ENCODE results near the gene GHR. TPM values are rescaled to one million over a fixed set of nuclear protein-coding genes. Genes with fewer than 3 reads are reported as not detected.

GHR gene
- total RNA-seq, 3 donors from 2014 or later (not counting 1 experiment from before 2014, with no cell fraction given): not detected

GRCh38 chr5:42487821-42488220 is 64.6 kb downstream of the GHR start:
- no peaks in the 10 kb centered on the region for H3K9me3 ChIP-seq (ENCODE audit: control insufficient read depth, insufficient read depth, low read length)
- TF ChIP-seq CTCF (IDR thresholded peaks at IDR 0.05): no peak
- H3K9me3 Mint-ChIP-seq: peaks cover 0 to 2% of the 10 kb centered on the region in 2 donors
- intact Hi-C loops (cut with micrococcal nuclease): no loop called here
- H3K27ac ChIP-seq (ENCODE audit: low read length): no peak overlapping the region
- H3K27me3 Mint-ChIP-seq (ENCODE audit: low read depth in 2 of 2): no peaks in the 10 kb centered on the region
- no peaks in the 10 kb centered on the region for H3K4me1 Mint-ChIP-seq
- no peak overlapping the region for H3K4me3 Mint-ChIP-seq
- ATAC-seq: no peak
- H3K36me3 Mint-ChIP-seq: no peaks in the 10 kb centered on the region
- no peaks in the 10 kb centered on the region for H3K4me1 ChIP-seq (ENCODE audit: control insufficient read depth, insufficient read depth, low read length)
- DNase-seq: no peak
- H3K27me3 ChIP-seq (ENCODE audit: control insufficient read depth, insufficient read depth, low read length): no peaks in the 10 kb centered on the region
- no peak overlapping the region for H3K27ac Mint-ChIP-seq
- no peak overlapping the region for H3K4me3 ChIP-seq (ENCODE audit: low read length)
- H3K36me3 ChIP-seq (ENCODE audit: control insufficient read depth, insufficient read depth, low read length): no peaks in the 10 kb centered on the region

GRCh38 chr5:42490831-42491230 is 67.6 kb downstream of the GHR start:
- intact Hi-C loops (cut with micrococcal nuclease): no loop called here
- H3K9me3 Mint-ChIP-seq: no peaks in the 10 kb centered on the region
- no peaks in the 10 kb centered on the region for H3K9me3 ChIP-seq (ENCODE audit: control insufficient read depth, insufficient read depth, low read length)
- H3K4me1 Mint-ChIP-seq: no peaks in the 10 kb centered on the region
- H3K4me3 Mint-ChIP-seq: no peak overlapping the region
- no peak for TF ChIP-seq CTCF (IDR thresholded peaks at IDR 0.05)
- H3K4me3 ChIP-seq (ENCODE audit: low read length): no peak overlapping the region
- H3K4me1 ChIP-seq (ENCODE audit: control insufficient read depth, insufficient read depth, low read length): no peaks in the 10 kb centered on the region
- no peak overlapping the region for H3K27ac ChIP-seq (ENCODE audit: low read length)
- H3K36me3 ChIP-seq (ENCODE audit: control insufficient read depth, insufficient read depth, low read length): no peaks in the 10 kb centered on the region
- ATAC-seq (no peak), DNase-seq (no peak)
- H3K27me3 Mint-ChIP-seq (ENCODE audit: low read depth in 2 of 2): no peaks in the 10 kb centered on the region
- 91% methylated on average over 1 of the region's 2 CpGs for WGBS (ENCODE audit: insufficient coverage)
- no peaks in the 10 kb centered on the region for H3K36me3 Mint-ChIP-seq
- no peaks in the 10 kb centered on the region for H3K27me3 ChIP-seq (ENCODE audit: control insufficient read depth, insufficient read depth, low read length)
- H3K27ac Mint-ChIP-seq: no peak overlapping the region

GRCh38 chr5:42491699-42492098 is 68.5 kb downstream of the GHR start:
- no peak overlapping the region for H3K4me3 ChIP-seq (ENCODE audit: low read length)
- ATAC-seq (no peak), DNase-seq (no peak)
- H3K4me1 Mint-ChIP-seq: no peaks in the 10 kb centered on the region
- H3K36me3 ChIP-seq (ENCODE audit: control insufficient read depth, insufficient read depth, low read length): no peaks in the 10 kb centered on the region
- no peaks in the 10 kb centered on the region for H3K27me3 Mint-ChIP-seq (ENCODE audit: low read depth in 2 of 2)
- no peaks in the 10 kb centered on the region for H3K4me1 ChIP-seq (ENCODE audit: control insufficient read depth, insufficient read depth, low read length)
- H3K27ac Mint-ChIP-seq: no peak overlapping the region
- no peaks in the 10 kb centered on the region for H3K27me3 ChIP-seq (ENCODE audit: control insufficient read depth, insufficient read depth, low read length)
- WGBS (ENCODE audit: insufficient coverage): 84% methylated on average over 3 of the region's 3 CpGs
- no peaks in the 10 kb centered on the region for H3K36me3 Mint-ChIP-seq
- TF ChIP-seq CTCF (IDR thresholded peaks at IDR 0.05): no peak
- H3K27ac ChIP-seq (ENCODE audit: low read length): no peak overlapping the region
- H3K9me3 Mint-ChIP-seq: no peaks in the 10 kb centered on the region
- no peaks in the 10 kb centered on the region for H3K9me3 ChIP-seq (ENCODE audit: control insufficient read depth, insufficient read depth, low read length)
- H3K4me3 Mint-ChIP-seq: no peak overlapping the region
- intact Hi-C loops (cut with micrococcal nuclease): no loop called here

- 97% methylated on average over 3 of the region's 3 CpGs for WGBS (ENCODE audit: insufficient coverage)
Measured at GRCh38 chr5:42492974-42493373, 69.7 kb downstream of the GHR start.

More at GRCh38 chr5:42492974-42493373, 69.7 kb downstream of the GHR start:
- Histone ChIP-seq H3K27me3 (ENCODE audit: control insufficient read depth, insufficient read depth, low read length) (no peaks in the 10 kb centered on the region), H3K4me3 (ENCODE audit: low read length) (no peak overlapping the region), H3K9me3 (ENCODE audit: control insufficient read depth, insufficient read depth, low read length) (no peaks in the 10 kb centered on the region), H3K27ac (ENCODE audit: low read length) (no peak overlapping the region), H3K4me1 (ENCODE audit: control insufficient read depth, insufficient read depth, low read length) (no peaks in the 10 kb centered on the region), H3K36me3 (ENCODE audit: control insufficient read depth, insufficient read depth, low read length) (no peaks in the 10 kb centered on the region)
- Mint-ChIP-seq H3K4me3 (no peak overlapping the region), H3K9me3 (no peaks in the 10 kb centered on the region), H3K27ac (no peak overlapping the region), H3K27me3 (ENCODE audit: low read depth in 2 of 2) (no peaks in the 10 kb centered on the region), H3K36me3 (no peaks in the 10 kb centered on the region), H3K4me1 (no peaks in the 10 kb centered on the region)
- DNase-seq (no peak), ATAC-seq (no peak)
- intact Hi-C loops (cut with micrococcal nuclease): no loop called here
- no peak for TF ChIP-seq CTCF (IDR thresholded peaks at IDR 0.05)
